Hepatocyte (in vitro differentiated cells): ENCODE data around the gene PCDH1.

Experiments used
- EZH2 ChIP-seq: fragments of 200-600 bp; sonication (generic); IDR thresholded peaks from 2 replicates; pipeline ENCODE4 v1.6.1; 2016; ENCODE audit warnings: antibody characterized with exemption, mild to moderate bottlenecking, borderline replicate concordance
- TF ChIP-seq, protein P1 (sequence below): fragments of 200-600 bp; sonication (generic); IDR thresholded peaks from 2 replicates; pipeline ENCODE4 v1.5.1; 2016; ENCODE audit warnings: antibody characterized with exemption, mild to moderate bottlenecking; ENCODE audit not compliant: poor library complexity

DNA sequence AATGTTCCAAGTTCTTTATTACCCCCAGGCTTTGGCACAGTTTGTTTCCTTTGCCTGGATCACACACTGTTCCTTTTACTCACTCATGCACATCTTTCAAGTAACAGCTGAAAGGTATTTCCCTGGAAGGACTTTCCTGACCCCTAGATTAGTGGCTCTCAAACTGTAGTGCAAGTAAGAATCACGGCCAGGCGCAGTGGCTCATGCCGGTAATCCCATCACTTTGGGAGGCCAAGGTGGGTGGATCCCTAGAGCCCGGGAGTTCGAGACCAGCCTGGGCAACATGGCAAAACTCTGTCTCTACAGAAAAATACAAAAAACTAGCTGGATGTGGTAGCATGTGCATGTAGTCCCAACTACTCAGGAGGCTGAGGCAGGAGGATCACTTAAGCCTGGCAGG lies 26.3 kb upstream of the PCDH1 start:
- TF ChIP-seq, protein P1, sequence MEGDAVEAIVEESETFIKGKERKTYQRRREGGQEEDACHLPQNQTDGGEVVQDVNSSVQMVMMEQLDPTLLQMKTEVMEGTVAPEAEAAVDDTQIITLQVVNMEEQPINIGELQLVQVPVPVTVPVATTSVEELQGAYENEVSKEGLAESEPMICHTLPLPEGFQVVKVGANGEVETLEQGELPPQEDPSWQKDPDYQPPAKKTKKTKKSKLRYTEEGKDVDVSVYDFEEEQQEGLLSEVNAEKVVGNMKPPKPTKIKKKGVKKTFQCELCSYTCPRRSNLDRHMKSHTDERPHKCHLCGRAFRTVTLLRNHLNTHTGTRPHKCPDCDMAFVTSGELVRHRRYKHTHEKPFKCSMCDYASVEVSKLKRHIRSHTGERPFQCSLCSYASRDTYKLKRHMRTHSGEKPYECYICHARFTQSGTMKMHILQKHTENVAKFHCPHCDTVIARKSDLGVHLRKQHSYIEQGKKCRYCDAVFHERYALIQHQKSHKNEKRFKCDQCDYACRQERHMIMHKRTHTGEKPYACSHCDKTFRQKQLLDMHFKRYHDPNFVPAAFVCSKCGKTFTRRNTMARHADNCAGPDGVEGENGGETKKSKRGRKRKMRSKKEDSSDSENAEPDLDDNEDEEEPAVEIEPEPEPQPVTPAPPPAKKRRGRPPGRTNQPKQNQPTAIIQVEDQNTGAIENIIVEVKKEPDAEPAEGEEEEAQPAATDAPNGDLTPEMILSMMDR = no peak
- no peak for TF ChIP-seq EZH2
